Activated gamma-delta T cell treated with anti-CD3 and anti-CD28 coated beads, Interleukin-2, amount 50 U/mL, for 16 hours (primary cell): ENCODE measurements around the gene KCNK6.
A peak's percentile ranks its signal among the peaks of the same experiment; 100 is the strongest.
"Not testable (repeated sequence)": the region's sequence is repeated elsewhere in the genome, so short reads cannot be mapped to it uniquely, and the experiment has no call there.

Source experiments
- DNase-seq: peaks from one replicate; pipeline ENCODE4 v3.0.0-alpha.2; 2020; ENCODE audit warnings: low read depth

The KCNK6 gene

DNA sequence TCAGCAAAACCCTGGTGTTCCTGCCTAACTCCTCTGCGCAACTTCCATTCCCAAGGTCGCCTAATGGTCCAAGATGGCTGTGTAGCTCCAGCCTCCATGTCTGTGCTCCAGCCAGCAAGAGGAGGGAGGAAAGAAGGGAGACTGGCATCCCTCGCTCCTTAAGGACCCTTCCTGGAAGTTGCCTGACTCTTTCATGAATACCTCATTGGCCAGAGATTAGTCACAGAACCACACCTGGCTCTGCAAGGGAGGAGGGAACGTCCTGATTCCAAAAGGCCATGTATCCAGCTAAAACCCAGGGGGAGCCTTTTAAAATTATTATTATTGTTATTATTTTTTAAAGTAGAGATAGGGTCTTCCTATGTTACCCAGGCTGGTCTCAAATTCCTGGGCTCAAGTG lies 4.8 kb downstream of the KCNK6 start:
- DNase-seq = no peak

DNA sequence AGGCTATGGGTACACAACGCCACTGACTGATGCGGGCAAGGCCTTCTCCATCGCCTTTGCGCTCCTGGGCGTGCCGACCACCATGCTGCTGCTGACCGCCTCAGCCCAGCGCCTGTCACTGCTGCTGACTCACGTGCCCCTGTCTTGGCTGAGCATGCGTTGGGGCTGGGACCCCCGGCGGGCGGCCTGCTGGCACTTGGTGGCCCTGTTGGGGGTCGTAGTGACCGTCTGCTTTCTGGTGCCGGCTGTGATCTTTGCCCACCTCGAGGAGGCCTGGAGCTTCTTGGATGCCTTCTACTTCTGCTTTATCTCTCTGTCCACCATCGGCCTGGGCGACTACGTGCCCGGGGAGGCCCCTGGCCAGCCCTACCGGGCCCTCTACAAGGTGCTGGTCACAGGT lies 6.9 kb downstream of the KCNK6 start:
- DNase-seq = no peak

DNA sequence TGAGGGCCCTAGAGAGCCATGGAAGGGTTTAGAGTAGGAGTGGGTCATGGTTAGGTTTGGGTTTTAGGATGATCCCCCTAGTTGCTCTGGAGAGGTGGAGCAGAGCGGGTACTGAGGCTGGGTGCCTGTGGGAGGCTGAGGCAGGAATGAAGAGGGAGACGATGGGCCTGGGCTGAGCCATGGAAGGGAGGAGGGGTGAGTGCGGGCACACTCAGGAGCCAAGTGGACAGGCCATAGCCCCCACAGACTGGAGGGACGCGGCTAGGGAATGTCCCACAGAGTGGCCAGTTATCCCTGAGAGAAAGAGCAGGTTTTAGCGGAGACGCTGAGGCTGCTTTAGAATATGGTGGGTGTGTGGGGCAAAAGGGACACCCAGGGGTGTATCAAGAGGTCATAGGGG lies 10.0 kb downstream of the KCNK6 start:
- no peak for DNase-seq

DNA sequence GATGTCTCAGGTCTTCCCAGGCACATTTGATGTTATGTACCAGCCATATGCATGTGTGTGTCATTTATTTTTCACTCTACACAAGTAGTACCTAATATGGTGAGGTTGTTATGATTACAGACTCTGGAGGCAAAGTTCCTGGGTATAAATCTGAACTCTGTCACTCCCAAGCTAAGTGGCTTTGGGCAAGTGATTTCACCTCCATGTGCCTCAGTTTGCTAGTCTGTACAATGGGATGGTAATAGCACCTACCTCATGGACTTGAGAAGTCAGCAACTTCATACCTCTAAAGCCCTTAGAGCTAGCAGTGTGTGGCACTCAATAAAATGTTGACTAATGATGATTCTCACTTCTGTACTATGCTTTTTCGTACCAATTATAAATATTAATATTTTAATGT lies 12.1 kb downstream of the KCNK6 start:
- DNase-seq = no peak

DNA sequence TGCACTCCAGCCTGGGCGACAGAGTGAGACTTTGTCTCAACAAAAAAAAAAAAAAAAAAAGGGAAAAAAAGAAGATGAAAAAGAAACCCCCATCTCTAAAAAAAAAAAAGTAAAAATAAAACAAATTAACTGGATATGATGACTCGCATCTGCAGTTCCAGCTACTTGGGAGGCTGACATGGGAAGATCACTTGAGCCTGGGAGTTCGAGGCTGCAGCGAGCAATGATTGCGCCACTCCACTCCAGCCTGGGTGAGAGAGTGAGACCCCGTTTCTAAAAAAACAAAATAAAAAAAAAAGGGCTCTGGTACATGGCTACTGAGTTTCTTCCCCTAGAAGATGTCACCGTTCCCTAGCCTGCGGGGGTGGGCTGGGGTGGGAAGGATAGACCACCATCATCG lies 13.6 kb downstream of the KCNK6 start:
- DNase-seq = no peak

DNA sequence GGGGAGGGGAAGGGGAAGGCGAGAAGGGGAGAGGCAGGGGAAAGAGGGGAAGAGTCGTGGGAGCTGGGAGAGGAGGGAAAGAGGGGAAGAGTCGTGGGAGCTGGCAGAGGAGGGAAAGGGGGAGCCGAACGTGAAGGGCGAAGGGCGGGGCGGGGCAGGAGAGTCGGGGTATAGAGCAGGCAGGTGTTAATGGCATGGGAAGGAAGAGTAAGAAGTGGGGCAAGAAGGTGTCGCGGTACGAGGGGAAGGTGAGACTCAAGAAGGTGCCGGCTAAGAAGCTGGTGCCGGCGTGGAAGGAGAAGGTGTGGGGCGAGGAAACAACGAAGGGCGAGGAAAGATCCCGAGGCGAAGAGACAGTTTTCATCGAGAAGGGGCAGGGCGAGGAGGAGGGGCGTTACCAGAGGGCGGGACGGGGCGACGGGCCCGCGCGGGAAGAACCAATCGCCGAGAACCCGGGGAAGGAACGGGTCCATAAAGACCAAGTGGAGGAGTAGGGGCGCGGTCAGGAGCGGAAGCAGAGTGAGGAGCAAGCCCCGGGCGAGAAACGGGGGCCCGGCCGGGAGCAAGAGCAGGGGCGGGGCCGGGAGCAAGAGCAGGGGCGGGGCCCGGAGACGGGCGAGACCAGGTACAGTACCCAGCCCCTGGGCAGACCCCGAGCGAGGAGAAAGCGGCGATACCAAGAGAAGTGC lies 16.4 kb downstream of the KCNK6 start:
- DNase-seq = peak; percentile 89

DNA sequence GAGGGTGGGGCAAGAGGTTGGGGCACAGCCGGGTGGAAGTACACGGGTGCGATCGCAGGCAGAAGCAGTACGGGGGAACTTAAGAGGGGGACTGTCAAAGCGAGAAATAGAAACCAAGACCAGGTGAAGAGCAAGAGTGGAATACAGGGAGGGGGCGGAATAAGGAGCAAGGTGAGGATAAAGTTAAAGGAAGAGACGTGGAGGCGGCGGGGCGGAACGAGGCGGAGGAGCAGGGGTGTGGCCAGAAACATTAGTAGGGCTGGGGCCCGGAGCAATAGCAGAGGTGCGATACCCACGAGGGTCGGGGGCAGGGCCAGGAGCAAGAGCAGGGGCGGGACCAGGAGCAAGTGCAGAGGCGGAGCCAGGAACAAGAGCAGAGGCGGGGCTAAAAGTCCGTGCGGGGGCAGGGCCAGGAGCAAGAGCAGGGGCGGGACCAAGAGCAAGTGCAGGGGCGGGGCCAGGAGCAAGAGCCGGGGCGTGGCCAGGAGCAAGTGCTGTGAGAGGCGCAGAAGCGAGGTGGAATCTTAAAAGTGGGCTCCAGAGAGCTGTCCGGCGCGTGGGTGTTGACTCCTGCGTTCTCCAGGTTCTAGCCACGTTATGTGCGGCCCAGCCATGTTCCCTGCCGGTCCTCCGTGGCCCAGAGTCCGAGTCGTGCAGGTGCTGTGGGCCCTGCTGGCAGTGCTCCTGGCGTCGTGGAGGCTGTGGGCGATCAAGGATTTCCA lies 17.2 kb downstream of the KCNK6 start:
- peak; percentile 87 for DNase-seq

DNA sequence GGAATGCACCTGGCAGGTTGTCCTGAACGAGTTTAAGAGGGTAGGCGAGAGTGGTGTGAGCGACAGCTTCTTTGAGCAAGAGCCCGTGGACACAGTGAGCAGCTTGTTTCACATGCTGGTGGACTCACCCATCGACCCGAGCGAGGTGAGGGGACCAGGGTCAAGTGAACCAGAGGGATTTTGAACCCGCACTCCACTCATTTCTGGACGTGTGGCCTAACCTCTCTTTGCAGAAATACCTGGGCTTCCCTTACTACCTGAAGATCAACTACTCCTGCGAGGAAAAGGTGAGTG lies 17.7 kb downstream of the KCNK6 start:
- DNase-seq = no peak

DNA sequence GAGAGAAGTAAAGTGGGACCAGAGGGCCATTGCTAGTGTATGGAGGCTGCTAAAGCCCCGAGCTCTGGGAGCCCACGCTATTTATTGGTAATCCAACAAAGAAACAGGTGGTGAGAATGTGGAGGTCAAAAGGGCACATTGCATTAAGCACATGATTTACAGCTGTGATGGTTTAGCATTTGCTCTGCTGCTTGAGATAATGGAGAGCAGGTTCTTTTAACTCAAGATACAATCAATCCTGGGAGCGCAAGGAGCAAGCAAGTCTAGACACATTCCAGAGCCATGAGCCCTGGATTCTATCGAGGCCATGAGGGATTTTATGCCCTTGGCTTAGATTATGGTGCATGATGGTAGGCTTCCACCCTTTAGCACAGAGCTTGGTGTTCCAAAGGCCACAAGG lies 19.4 kb downstream of the KCNK6 start:
- not testable (repeated sequence) for DNase-seq

DNA sequence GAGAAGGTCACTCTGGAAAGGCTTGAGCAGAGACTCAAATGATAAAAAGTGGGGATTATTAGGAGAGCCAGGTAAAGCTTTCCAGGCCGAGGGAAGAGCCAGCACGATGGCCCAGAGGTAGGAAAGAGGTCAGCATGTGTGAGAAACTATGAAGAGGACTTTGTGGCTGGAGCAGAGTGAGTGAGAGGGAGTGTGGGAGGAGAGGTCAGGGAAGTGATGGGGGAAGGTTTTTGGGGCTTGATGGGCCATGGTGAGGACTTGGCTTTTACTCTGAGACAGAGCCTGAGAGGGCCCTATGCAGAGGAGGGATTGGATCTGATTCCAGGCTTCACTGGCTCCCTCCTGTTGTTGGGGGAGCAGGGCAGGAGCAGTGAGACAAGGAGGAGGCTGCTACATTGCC lies 21.3 kb downstream of the KCNK6 start:
- no peak for DNase-seq

DNA sequence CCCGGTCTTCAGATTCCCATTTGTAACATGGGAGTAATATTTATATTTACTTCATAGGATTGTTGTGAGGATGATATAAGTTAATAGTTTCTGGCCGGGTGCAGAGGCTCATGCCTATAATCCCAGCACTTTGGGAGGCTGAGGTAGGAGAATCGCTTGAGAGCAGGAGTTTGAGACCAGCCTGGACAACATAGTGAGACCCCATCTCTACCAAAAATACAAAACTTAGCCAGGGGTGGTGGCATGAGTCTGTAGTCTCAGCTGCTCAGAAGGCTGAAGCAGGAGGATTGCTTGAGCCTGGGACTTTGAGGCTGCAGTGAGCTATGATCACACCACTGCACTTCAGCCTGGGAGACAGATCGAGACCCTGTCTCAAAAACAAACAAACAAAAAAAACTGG lies 27.2 kb downstream of the KCNK6 start:
- DNase-seq = no peak

DNA sequence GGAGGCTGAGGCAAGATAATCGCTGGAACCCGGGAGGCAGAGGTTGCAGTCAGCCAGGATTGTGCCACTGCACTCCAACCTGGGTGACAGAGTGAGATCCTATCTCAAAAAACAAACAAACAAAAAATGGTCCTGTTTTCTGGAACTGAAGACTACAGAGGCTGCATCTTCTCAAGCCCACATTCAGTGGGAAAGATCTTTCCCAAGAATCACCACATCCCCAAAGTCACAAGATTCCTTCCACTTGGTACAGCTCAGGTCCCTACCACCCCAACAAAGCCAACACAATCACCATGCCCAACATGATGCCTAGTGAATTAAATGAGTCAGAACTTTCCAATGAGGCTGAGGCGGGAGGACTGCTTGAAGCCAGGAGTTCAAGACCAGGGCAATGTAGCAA lies 31.2 kb downstream of the KCNK6 start:
- no peak for DNase-seq

DNA sequence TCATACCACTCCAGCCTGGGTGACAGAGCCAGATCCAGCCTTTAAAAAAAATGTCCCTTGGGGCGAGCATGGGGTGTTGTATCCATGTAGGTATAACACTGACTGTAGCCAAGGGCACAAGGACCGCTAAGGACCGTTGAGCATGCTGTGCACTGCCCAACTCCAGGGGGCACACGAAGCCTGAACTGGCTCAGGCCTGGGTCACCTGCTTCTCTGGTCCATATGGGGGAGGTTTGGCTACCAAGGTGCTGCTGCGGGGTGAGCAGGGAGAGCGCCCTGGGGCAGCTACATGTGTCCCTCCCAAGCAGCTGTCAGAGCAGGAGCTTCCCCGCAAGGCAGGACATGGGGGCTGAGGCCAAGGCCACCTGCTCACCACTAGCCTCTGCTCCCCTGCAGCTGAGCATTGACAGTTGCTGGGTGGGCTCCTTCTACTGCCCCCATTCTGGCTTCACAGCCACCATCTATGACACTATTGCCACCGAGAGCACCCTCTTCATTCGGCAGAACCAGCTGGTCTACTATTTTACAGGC lies 32.3 kb downstream of the KCNK6 start:
- DNase-seq = no peak

DNA sequence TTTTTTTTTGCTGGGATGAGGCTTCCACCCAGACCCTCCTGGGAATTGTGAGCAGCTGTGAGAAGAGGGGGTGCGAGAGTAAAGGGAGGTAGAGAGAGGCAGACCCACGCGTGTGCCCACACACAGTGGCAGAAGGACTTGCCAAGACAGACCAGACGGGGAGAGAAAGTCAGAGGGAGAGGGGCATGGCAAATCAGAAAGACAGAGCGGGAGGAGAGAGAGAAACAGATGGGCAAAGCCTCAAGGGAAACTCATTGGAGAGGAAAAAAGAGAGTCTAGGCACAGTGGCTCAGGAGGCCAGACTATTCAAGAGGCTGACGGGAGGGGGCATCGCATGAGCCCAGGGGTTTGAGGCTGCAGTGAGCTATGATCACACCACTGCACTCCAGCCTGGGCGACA lies 33.0 kb downstream of the KCNK6 start:
- DNase-seq = no peak

DNA sequence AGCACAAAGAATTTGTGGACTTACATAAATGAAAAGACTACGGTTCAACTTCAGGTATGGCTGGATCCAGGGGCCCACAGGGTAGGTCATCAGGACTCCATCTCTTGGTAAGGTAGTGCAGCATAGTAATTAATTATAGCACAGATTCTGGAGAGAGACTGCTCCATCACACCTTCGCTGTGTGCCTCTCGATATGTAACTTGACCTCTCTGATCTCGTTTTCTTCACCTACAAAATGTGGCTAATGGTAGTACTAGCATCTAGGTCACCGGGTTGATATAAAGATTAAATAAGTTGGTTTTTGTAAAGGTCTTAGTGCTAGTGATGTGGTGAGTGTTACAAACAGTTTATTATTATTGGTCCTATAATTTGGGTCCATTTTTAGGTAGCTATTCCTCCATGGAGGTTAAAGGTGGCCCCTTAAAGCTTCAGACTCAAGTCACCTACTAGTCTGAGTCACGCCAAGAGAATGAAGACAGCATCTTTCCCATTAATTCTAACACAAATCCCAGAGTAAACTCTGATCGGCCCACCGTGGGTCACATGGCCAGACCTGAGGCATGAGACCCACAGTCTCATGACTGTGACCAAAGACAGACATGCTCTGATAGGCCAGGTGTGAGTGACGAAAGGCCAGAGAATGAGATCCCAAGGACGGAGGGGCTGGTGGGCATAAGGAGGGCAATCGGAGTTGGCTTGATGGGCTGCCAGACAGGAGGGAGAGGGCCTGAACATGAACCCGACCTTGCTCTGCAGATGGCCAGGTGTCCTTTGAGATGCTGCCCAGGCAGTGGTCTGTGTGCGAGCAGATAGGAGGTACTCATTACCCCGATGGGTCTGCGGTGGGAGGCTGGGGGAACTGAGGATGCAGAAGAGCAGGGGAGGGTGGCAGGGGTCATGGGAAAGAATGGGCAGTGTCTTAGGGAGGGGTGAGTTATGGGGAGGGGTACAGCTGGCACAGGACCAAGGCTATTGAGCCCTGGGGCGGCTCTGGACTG lies 36.4 kb downstream of the KCNK6 start:
- no peak for DNase-seq

DNA sequence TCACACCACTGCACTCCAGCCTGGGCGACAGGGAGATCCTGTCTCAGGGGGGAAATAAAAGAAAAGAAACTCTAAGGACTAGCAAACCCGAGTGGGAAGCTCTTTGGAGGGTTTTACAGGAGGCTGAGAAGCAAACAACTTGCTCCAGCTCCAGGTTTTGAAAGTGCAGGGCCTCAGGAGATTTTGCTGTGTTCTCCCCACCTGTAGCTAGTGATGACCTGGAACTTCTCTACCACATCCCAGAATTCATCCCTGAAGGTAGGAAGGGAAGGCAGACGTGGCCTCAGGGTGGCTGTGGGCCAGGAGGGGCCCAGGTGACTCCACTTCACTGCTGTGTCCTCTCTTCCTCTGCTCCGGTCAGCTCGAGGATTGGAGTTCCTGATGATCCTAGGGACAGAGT lies 38.4 kb downstream of the KCNK6 start:
- DNase-seq = no peak

DNA sequence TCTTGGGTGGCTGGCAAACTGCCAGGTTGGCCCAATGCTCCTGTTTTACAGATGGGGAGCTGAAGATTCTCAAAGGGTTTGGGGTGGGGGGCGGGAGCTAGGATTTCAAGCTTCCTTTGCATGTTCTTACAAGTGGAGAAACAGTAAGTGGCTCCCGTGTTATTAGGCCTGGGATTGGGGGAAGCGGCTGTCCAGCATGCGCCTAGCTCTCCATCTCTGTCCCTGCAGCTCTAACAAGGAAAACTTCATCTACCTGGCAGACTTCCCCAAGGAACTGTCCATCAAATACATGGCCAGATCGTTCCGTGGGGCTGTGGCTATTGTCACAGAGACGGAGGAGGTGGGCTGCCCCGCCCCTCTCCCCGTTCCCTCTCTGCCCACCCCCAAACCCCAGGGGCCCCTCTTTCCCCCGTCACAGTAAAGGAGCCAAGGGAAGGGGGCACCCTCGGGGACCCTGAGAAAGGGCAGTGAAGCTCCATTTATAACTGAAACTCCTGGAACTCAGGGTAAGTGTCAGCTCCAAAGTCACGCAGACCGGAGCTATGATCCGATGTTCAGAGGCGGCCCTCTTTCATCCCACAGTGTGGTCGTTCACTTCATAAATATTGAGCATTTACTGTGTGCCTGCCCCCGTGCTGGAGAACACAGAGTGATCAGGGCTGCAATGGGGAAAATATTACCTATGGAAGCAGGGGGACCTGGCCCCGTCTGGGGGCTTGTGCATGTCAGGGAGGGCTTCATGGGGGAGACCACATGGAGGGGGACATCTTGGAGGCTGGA lies 39.8 kb downstream of the KCNK6 start:
- no peak for DNase-seq

DNA sequence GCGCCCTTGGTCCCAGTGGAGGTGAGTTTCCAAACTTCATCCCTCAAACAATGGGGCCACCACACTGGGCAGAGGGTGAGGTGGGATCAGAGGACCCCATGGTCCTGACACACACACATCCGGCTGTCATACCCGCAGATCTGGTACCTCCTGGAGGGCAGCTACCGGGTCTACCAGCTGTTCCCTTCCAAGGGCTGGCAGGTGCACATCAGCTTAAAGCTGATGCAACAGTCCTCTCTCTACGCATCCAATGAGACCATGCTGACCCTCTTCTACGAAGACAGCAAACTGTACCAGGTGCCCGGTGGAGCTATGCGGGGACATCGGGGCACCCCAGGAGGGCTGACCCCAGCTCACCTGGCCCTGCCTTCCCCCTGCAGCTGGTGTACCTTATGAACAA lies 40.7 kb downstream of the KCNK6 start:
- DNase-seq = no peak

DNA sequence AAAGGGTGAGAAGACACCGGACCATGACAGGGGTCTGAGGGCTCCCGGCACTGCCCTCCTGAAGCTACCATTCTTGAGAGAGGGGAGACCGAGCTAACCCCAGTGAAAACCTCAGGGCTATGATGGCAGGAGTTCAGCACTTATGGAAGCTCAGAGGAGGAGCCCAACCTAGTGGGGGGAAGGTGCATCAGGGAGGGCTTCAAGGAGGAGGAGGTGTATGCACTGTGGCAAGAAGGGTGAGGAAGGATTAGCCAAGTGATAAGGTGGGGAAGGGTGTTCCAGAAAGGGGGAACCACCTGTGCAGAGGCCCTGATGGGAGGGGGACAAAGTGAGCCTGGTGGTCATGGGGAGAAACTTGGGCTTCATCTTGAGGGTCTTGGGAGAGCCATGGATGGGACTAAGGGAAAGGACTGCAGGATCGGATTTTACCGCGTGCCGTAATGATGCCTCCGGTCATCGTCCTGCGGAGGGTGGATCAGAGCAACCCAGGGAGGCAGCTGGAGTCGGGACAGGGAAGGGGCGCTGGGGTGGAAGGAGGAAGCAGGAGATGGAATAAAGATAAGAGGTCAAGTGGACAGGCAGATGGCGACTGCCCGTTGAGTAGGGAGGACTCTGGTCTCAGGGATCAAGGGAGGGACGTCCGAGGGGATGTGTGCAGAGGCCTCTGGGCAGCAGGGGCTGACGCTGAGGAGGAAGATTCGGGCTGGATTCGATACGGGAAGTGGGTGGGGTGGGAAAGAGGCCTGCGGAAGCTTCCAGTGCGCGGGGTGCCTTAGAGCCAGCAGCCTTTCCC lies 41.4 kb downstream of the KCNK6 start:
- no peak for DNase-seq

DNA sequence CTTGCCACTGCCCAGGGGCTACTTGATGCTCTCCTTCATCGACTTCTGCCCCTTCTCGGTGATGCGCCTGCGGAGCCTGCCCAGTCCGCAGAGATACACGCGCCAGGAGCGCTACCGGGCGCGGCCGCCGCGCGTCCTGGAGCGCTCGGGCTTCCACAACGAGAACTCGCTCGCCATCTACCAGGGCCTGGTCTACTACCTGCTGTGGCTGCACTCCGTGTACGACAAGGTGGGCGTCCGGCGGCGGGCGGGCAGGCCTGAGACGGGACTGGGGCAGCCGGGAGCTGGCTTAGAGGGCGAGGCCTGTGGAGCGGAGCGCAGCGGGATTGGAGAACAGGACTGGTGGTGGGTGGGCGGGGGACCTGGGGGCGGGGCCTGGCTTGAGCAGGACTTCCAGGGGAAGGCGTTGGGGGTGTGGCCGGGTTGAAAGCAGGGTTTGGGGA lies 42.0 kb downstream of the KCNK6 start:
- peak; percentile 37 for DNase-seq
